ENCODE results near the gene CAVIN4.

DNA sequence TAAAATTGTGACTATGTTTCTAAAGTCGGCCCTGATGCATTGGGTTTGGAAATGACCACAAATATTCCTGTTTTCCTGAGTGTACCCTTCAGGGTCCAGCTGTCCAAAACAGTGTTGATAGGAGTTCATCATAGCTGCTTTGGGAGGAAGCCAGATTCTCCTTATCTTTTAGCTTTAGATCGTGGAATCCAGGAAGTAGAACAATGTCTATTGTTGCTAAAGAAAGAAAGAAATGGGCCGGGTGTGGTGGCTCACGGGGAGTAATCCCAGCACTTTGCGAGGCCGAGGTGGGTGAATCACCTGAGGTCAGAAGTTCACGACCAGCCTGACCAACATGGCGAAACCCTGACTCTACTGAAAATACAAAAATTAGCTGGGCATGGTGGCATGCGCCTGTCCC lies 9.5 kb downstream of the CAVIN4 start:
- no peak for TF ChIP-seq EZH2phosphoT487 (IDR thresholded peaks at IDR 0.05; ENCODE audit: borderline replicate concordance, low read depth, low read length)
- TF ChIP-seq, protein P1, sequence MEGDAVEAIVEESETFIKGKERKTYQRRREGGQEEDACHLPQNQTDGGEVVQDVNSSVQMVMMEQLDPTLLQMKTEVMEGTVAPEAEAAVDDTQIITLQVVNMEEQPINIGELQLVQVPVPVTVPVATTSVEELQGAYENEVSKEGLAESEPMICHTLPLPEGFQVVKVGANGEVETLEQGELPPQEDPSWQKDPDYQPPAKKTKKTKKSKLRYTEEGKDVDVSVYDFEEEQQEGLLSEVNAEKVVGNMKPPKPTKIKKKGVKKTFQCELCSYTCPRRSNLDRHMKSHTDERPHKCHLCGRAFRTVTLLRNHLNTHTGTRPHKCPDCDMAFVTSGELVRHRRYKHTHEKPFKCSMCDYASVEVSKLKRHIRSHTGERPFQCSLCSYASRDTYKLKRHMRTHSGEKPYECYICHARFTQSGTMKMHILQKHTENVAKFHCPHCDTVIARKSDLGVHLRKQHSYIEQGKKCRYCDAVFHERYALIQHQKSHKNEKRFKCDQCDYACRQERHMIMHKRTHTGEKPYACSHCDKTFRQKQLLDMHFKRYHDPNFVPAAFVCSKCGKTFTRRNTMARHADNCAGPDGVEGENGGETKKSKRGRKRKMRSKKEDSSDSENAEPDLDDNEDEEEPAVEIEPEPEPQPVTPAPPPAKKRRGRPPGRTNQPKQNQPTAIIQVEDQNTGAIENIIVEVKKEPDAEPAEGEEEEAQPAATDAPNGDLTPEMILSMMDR (conservative IDR thresholded peaks at IDR 0.05; ENCODE audit: low read length): no peak
